ENCODE measurements around the gene CASP4.
"Not testable (repeated sequence)": the region's sequence is repeated elsewhere in the genome, so short reads cannot be mapped to it uniquely, and the experiment has no call there.

The CASP4 gene

GRCh38 chr11:104962852-104963251, 5.5 kb downstream of the CASP4 start:
- DNase-seq (ENCODE audit: insufficient read length, low spot score) (no peak), FAIRE-seq (no peak)

- DNase-seq (ENCODE audit: insufficient read length, low spot score) = no peak
- no peak for FAIRE-seq
Measured at GRCh38 chr11:104957280-104957679, 11.1 kb downstream of the CASP4 start.

GRCh38 chr11:104956528-104956927, 11.8 kb downstream of the CASP4 start:
- FAIRE-seq (no peak), DNase-seq (ENCODE audit: insufficient read length, low spot score) (no peak)

- peak; percentile 31 for DNase-seq (ENCODE audit: insufficient read length, low spot score)
- peak; percentile 62 for FAIRE-seq
Measured at GRCh38 chr11:104946907-104947306, 21.5 kb downstream of the CASP4 start.

- DNase-seq (ENCODE audit: insufficient read length, low spot score) = no peak
- FAIRE-seq = no peak
Measured at GRCh38 chr11:104944076-104944475, 24.3 kb downstream of the CASP4 start.

- DNase-seq (ENCODE audit: insufficient read length, low spot score) = no peak
- no peak for FAIRE-seq
Measured at GRCh38 chr11:104943561-104943960, 24.8 kb downstream of the CASP4 start.

- DNase-seq (ENCODE audit: insufficient read length, low spot score) = no peak
Measured at GRCh38 chr11:104934594-104934993, 33.8 kb downstream of the CASP4 start.

GRCh38 chr11:104934073-104934472, 34.3 kb downstream of the CASP4 start:
- not testable (repeated sequence) for DNase-seq (ENCODE audit: insufficient read length, low spot score); FAIRE-seq

More at GRCh38 chr11:104934594-104934993, 33.8 kb downstream of the CASP4 start:
- no peak for FAIRE-seq

- no peak for FAIRE-seq
- DNase-seq (ENCODE audit: insufficient read length, low spot score) = no peak
Measured at GRCh38 chr11:104928811-104929210, 39.6 kb downstream of the CASP4 start.

- DNase-seq (ENCODE audit: insufficient read length, low spot score) (no peak), FAIRE-seq (no peak)
Measured at GRCh38 chr11:104926771-104927611, 41.4 kb downstream of the CASP4 start.

- DNase-seq (ENCODE audit: insufficient read length, low spot score) (no peak), FAIRE-seq (no peak)
Measured at GRCh38 chr11:104925850-104926249, 42.5 kb downstream of the CASP4 start.

GRCh38 chr11:104918113-104918824, 50.1 kb downstream of the CASP4 start:
- peak; percentile 6 for DNase-seq (ENCODE audit: insufficient read length, low spot score)
- FAIRE-seq = no peak

GRCh38 chr11:104917271-104918112, 50.9 kb downstream of the CASP4 start:
- FAIRE-seq = no peak
- no peak for DNase-seq (ENCODE audit: insufficient read length, low spot score)

GRCh38 chr11:104916442-104916841, 51.9 kb downstream of the CASP4 start:
- FAIRE-seq (no peak), DNase-seq (ENCODE audit: insufficient read length, low spot score) (no peak)

- FAIRE-seq (no peak), DNase-seq (ENCODE audit: insufficient read length, low spot score) (no peak)
Measured at GRCh38 chr11:104912102-104912501, 56.3 kb downstream of the CASP4 start.

- no peak for FAIRE-seq
Measured at GRCh38 chr11:104908186-104908531, 60.2 kb downstream of the CASP4 start.

GRCh38 chr11:104907521-104908185, 60.7 kb downstream of the CASP4 start:
- FAIRE-seq (no peak), DNase-seq (ENCODE audit: insufficient read length, low spot score) (no peak)

More at GRCh38 chr11:104908186-104908531, 60.2 kb downstream of the CASP4 start:
- DNase-seq (ENCODE audit: insufficient read length, low spot score) = no peak

- no peak for FAIRE-seq
Measured at GRCh38 chr11:104905271-104905670, 63.1 kb downstream of the CASP4 start.

GRCh38 chr11:104899226-104899625, 69.1 kb downstream of the CASP4 start:
- FAIRE-seq (no peak), DNase-seq (ENCODE audit: insufficient read length, low spot score) (no peak)

More at GRCh38 chr11:104905271-104905670, 63.1 kb downstream of the CASP4 start:
- no peak for DNase-seq (ENCODE audit: insufficient read length, low spot score)

GRCh38 chr11:104898685-104899013, 69.7 kb downstream of the CASP4 start:
- FAIRE-seq (no peak), DNase-seq (ENCODE audit: insufficient read length, low spot score) (no peak)
